OCI-LY7 (cell line): Measurements from ENCODE around the gene GADL1. TPM values are rescaled to one million over a fixed set of nuclear protein-coding genes. Genes with fewer than 3 reads are reported as not detected.

ENCODE experiments used
- BruUV-seq: library from RNA; stranded (reverse); fragments of 400-500 nt; replicated peaks from 2 replicates; lab custom pipeline; 2021; lab: Mats Ljungman, UMichigan
- CTCF ChIA-PET: fragments of 300-600 bp; sonication (Branson Sonifier 250); formaldehyde crosslinking; loops from one replicate; lab custom pipeline; 2022; ENCODE audit warnings: antibody characterized with exemption; ENCODE audit not compliant: unreplicated experiment; lab: Charles Lee
- POLR2A ChIA-PET: fragments of 300-600 bp; sonication (Branson Sonifier 250); formaldehyde crosslinking; loops from one replicate; lab custom pipeline; 2022; ENCODE audit warnings: antibody characterized with exemption; lab: Charles Lee
- DNase-seq: peaks from one replicate; pipeline ENCODE4 v3.0.0-alpha.2; 2015; ENCODE audit warnings: low spot score
- H2AFZ ChIP-seq: fragments of 200-600 bp; sonication (generic), shearing (Covaris generic); 2 replicates; pipeline ENCODE4 v1.6.1; 2014; ENCODE audit warnings: mild to moderate bottlenecking, antibody characterized with exemption, low read length, moderate library complexity
- H3K27ac ChIP-seq: fragments of 200-600 bp; sonication (generic); 2 replicates; pipeline ENCODE4 v1.5.1; 2014; ENCODE audit warnings: mixed run types, low read depth, mild to moderate bottlenecking, moderate library complexity, low read length, inconsistent platforms; ENCODE audit not compliant: poor library complexity, severe bottlenecking
- H3K36me3 ChIP-seq: fragments of 200-600 bp; sonication (generic); 2 replicates; pipeline ENCODE4 v1.6.1; 2014; ENCODE audit warnings: mild to moderate bottlenecking, antibody characterized with exemption, low read length, moderate library complexity, mixed read lengths; ENCODE audit not compliant: insufficient read depth
- H3K4me1 ChIP-seq: fragments of 200-600 bp; sonication (generic); 2 replicates; pipeline ENCODE4 v1.5.1; 2014; ENCODE audit warnings: mild to moderate bottlenecking, low read length; ENCODE audit not compliant: insufficient read depth, poor library complexity, severe bottlenecking
- H3K4me2 ChIP-seq: fragments of 200-600 bp; sonication (generic); 2 replicates; pipeline ENCODE4 v1.6.1; 2014; ENCODE audit warnings: mild to moderate bottlenecking, low read length
- H3K4me3 ChIP-seq: fragments of 200-600 bp; sonication (generic); 2 replicates; pipeline ENCODE4 v1.5.1; 2014; ENCODE audit warnings: mild to moderate bottlenecking, low read depth, low read length; ENCODE audit not compliant: poor library complexity, severe bottlenecking
- H3K79me2 ChIP-seq: fragments of 200-600 bp; sonication (generic); 2 replicates; pipeline ENCODE4 v1.6.1; 2016; ENCODE audit warnings: low read depth, mild to moderate bottlenecking, low read length, moderate library complexity, mixed read lengths; ENCODE audit not compliant: insufficient read depth
- H3K9me2 ChIP-seq: fragments of 200-600 bp; sonication (generic); 2 replicates; pipeline ENCODE4 v1.6.1; 2016; ENCODE audit warnings: mild to moderate bottlenecking, low read length, mixed read lengths; ENCODE audit not compliant: insufficient read depth
- H3K9me3 ChIP-seq: fragments of 200-600 bp; sonication (generic); 2 replicates; pipeline ENCODE4 v1.6.1; 2014; ENCODE audit warnings: mild to moderate bottlenecking, mixed run types, low read length, mixed read lengths
- H4K20me1 ChIP-seq: fragments of 200-600 bp; sonication (generic); 2 replicates; pipeline ENCODE4 v1.6.1; 2014; ENCODE audit warnings: mild to moderate bottlenecking, antibody characterized with exemption, low read length, moderate library complexity, mixed read lengths; ENCODE audit not compliant: insufficient read depth
- CTCF ChIP-seq: fragments of 200-600 bp; sonication (generic); conservative IDR thresholded peaks from 2 replicates; pipeline ENCODE4 v1.5.1; 2014; ENCODE audit warnings: mild to moderate bottlenecking, antibody characterized with exemption, low read length, moderate library complexity, mixed read lengths
- EZH2phosphoT487 ChIP-seq: fragments of 200-600 bp; sonication (generic); IDR thresholded peaks from 2 replicates; pipeline ENCODE4 v1.6.1; 2018; ENCODE audit warnings: low read depth, borderline replicate concordance, mild to moderate bottlenecking, mixed run types, antibody characterized with exemption, low read length, moderate library complexity, mixed read lengths
- intact Hi-C: fragments of 100-400 bp; cut with micrococcal nuclease; formaldehyde crosslinking; loops from one replicate; pipeline ENCODE4 v1.10.0; 2022; ENCODE audit not compliant: unreplicated experiment
- total RNA-seq, 2 experiments: library from RNA; depleted of rRNA in 1 of 2; stranded (reverse); fragments of >200 nt in 1 of 2; shearing (Covaris generic) in 1 of 2; gene quantifications; 2 replicates each; pipeline ENCODE4 v1.2.3, GENCODE V29; 2014 to 2022

Gene GADL1
- total RNA-seq, 2 experiments from 2014 or later = not detected

GRCh38 chr3:30933478-30934207 lies 39.2 kb upstream of the GADL1 start:
- no peaks in the 10 kb centered on the region for H4K20me1 ChIP-seq
- TF ChIP-seq CTCF = no peak
- no peak for TF ChIP-seq EZH2phosphoT487
- H3K79me2 ChIP-seq = no peaks in the 10 kb centered on the region
- no peaks in the 10 kb centered on the region for H3K9me2 ChIP-seq
- POLR2A ChIA-PET = interaction anchor here (0.6 to 1.4 kb wide), 7 partner anchors 10 to 777 kb away, joined by 3 to 4 read pairs (median 3); no protein-coding TSS in a partner anchor
- H3K27ac ChIP-seq = no peak overlapping the region
- peak overlapping the region; percentile 84 for H2AFZ ChIP-seq
- CTCF ChIA-PET = interaction anchor here (0.6 to 1.2 kb wide), 2 partner anchors 8 to 459 kb away, joined by 3 to 4 read pairs; no protein-coding TSS in a partner anchor
- peaks cover 15% of the 10 kb centered on the region for H3K4me1 ChIP-seq
- peak overlapping the region; percentile 34; the same call in 1 of the 2 replicates for H3K4me2 ChIP-seq
- BruUV-seq = no TSS peak
- intact Hi-C loops = loop anchor here (2.0 kb wide), 1 partner anchor 515 kb away; no protein-coding TSS in a partner anchor
- no peaks in the 10 kb centered on the region for H3K36me3 ChIP-seq
- H3K9me3 ChIP-seq = no peaks in the 10 kb centered on the region
- no peak for DNase-seq
- H3K4me3 ChIP-seq = no peak overlapping the region

DNA sequence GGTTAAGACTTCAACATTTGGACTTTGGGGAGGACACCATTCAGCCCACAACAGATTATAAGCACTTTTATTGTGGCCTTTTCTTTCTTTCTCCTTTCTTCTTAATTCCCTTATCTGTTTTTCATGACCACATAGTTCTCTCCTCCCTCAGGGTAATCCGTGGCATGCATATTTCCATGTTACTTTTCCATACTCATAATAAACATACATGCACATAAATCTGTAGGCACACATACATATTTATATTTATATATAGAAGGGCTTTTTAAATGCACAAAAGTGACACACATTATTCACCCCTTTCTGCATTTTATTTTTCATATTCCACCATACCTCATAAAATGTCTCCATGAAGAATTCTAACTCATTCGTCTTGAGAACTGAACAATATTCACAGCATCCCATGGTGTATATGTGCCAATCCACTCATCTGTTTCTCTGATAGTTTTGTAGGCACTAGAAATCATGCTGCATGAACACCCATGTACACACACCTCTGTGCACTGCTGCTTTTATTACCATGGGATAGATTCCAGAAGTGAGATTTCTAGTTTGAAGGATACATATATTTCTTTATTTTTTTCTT lies 38.1 kb upstream of the GADL1 start:
- Histone ChIP-seq H3K9me2 (no peaks in the 10 kb centered on the region), H3K36me3 (no peaks in the 10 kb centered on the region), H3K4me1 (peaks cover 15% of the 10 kb centered on the region), H3K79me2 (no peaks in the 10 kb centered on the region), H3K27ac (no peak overlapping the region), H2AFZ (no peak overlapping the region), H3K4me2 (no peak overlapping the region), H3K9me3 (no peaks in the 10 kb centered on the region), H3K4me3 (no peak overlapping the region), H4K20me1 (no peaks in the 10 kb centered on the region)
- POLR2A ChIA-PET = interaction anchor here (0.6 kb wide), 2 partner anchors 202 kb away, joined by 3 to 4 read pairs; no protein-coding TSS in a partner anchor
- TF ChIP-seq EZH2phosphoT487 (no peak), CTCF (no peak)
- BruUV-seq = no TSS peak
- intact Hi-C loops = no loop called here
- DNase-seq = no peak
- CTCF ChIA-PET = no interaction called here
